Measurements from ENCODE around the gene CTDSP1. TPM values are rescaled to one million over a fixed set of nuclear protein-coding genes. Genes with fewer than 3 reads are reported as not detected.
A peak's percentile ranks its signal among the peaks of the same experiment; 100 is the strongest.

CTDSP1 gene
- polyA plus RNA-seq, 1 experiment: 166 TPM

- no peak for DNase-seq (ENCODE audit: low read depth)
- TF ChIP-seq CTCF (IDR thresholded peaks at IDR 0.05; ENCODE audit: insufficient read depth, low read depth, low read length): no peak
- ChIA-PET POLR2A (interaction anchor here (0.6 to 1.6 kb wide), 4 partner anchors 8 to 119 kb away, joined by 3 to 21 read pairs (median 4); no protein-coding TSS in a partner anchor), CTCF (interaction anchor here (0.5 to 2.5 kb wide), 8 partner anchors 9 to 242 kb away, joined by 4 to 17 read pairs (median 5); no protein-coding TSS in a partner anchor)
- H3K4me3 ChIP-seq (ENCODE audit: low read depth, low read length): peak overlapping the region; percentile 1; the same call in 1 of the 2 replicates
- H3K36me3 ChIP-seq (ENCODE audit: control insufficient read depth, insufficient read depth, low read length): peaks cover 25% of the 10 kb centered on the region
- H3K27me3 ChIP-seq (ENCODE audit: control insufficient read depth, insufficient read depth, low read length): no peaks in the 10 kb centered on the region
These were observed 6.1 kb downstream of the CTDSP1 start for GRCh38 chr2:218405746-218406208.

- H3K4me3 ChIP-seq (ENCODE audit: low read depth, low read length): peak overlapping the region; percentile 28
- DNase-seq (ENCODE audit: low read depth): peak; percentile 76
- peaks cover 24% of the 10 kb centered on the region for H3K36me3 ChIP-seq (ENCODE audit: control insufficient read depth, insufficient read depth, low read length)
- H3K27me3 ChIP-seq (ENCODE audit: control insufficient read depth, insufficient read depth, low read length): no peaks in the 10 kb centered on the region
- ChIA-PET POLR2A (interaction anchor here (0.6 to 1.6 kb wide), 4 partner anchors 9 to 120 kb away, joined by 3 to 21 read pairs (median 4); no protein-coding TSS in a partner anchor), CTCF (interaction anchor here (0.5 to 2.5 kb wide), 7 partner anchors 10 to 241 kb away, joined by 4 to 17 read pairs (median 4); no protein-coding TSS in a partner anchor)
- peak; percentile 90 for TF ChIP-seq CTCF (IDR thresholded peaks at IDR 0.05; ENCODE audit: insufficient read depth, low read depth, low read length)
These were observed 6.7 kb downstream of the CTDSP1 start for GRCh38 chr2:218406209-218406948.

- ChIA-PET CTCF (interaction anchor here (0.6 to 2.5 kb wide), 6 partner anchors 10 to 240 kb away, joined by 3 to 17 read pairs (median 5); no protein-coding TSS in a partner anchor), POLR2A (interaction anchor here (1.6 kb wide), 1 partner anchor 120 kb away, joined by 3 read pairs; no protein-coding TSS in a partner anchor)
- peak overlapping the region; percentile 28 for H3K4me3 ChIP-seq (ENCODE audit: low read depth, low read length)
- H3K36me3 ChIP-seq (ENCODE audit: control insufficient read depth, insufficient read depth, low read length): peaks cover 18% of the 10 kb centered on the region
- no peaks in the 10 kb centered on the region for H3K27me3 ChIP-seq (ENCODE audit: control insufficient read depth, insufficient read depth, low read length)
- no peak for DNase-seq (ENCODE audit: low read depth)
- no peak for TF ChIP-seq CTCF (IDR thresholded peaks at IDR 0.05; ENCODE audit: insufficient read depth, low read depth, low read length)
These were observed 7.4 kb downstream of the CTDSP1 start for GRCh38 chr2:218406949-218407618.

GRCh38 chr2:218407717-218408116, 8.0 kb downstream of the CTDSP1 start:
- Histone ChIP-seq H3K4me3 (ENCODE audit: low read depth, low read length) (no peak overlapping the region), H3K36me3 (ENCODE audit: control insufficient read depth, insufficient read depth, low read length) (peaks cover 12% of the 10 kb centered on the region), H3K27me3 (ENCODE audit: control insufficient read depth, insufficient read depth, low read length) (no peaks in the 10 kb centered on the region)
- ChIA-PET POLR2A (interaction anchor here (0.6 to 1.0 kb wide), 2 partner anchors 12 to 114 kb away, joined by 3 to 15 read pairs; no protein-coding TSS in a partner anchor), CTCF (interaction anchor here (2.5 kb wide), 1 partner anchor 58 kb away, joined by 17 read pairs; no protein-coding TSS in a partner anchor)
- no peak for DNase-seq (ENCODE audit: low read depth)
- no peak for TF ChIP-seq CTCF (IDR thresholded peaks at IDR 0.05; ENCODE audit: insufficient read depth, low read depth, low read length)

GRCh38 chr2:218418321-218418716, 18.7 kb downstream of the CTDSP1 start:
- Histone ChIP-seq H3K27me3 (ENCODE audit: control insufficient read depth, insufficient read depth, low read length) (peaks cover 10% of the 10 kb centered on the region), H3K4me3 (ENCODE audit: low read depth, low read length) (no peak overlapping the region), H3K36me3 (ENCODE audit: control insufficient read depth, insufficient read depth, low read length) (no peaks in the 10 kb centered on the region)
- POLR2A ChIA-PET: no interaction called here
- DNase-seq (ENCODE audit: low read depth): no peak
- TF ChIP-seq CTCF (IDR thresholded peaks at IDR 0.05; ENCODE audit: insufficient read depth, low read depth, low read length): no peak
- CTCF ChIA-PET: interaction anchor here (1.6 kb wide), 1 partner anchor 48 kb away, joined by 3 read pairs; no protein-coding TSS in a partner anchor

Data from BJ (cell line).